KOPT-K1 (cell line): Measurements from ENCODE around the gene INTS1.
"Not testable (repeated sequence)": the region's sequence is repeated elsewhere in the genome, so short reads cannot be mapped to it uniquely, and the experiment has no call there.

Source experiments
- H3K27ac ChIP-seq: fragments of 200-600 bp; sonication (generic); 2 replicates; pipeline ENCODE4 v1.5.1; 2016; ENCODE audit warnings: antibody characterized with exemption, mild to moderate bottlenecking, low read depth, low read length; ENCODE audit not compliant: poor library complexity, severe bottlenecking
- H3K36me3 ChIP-seq: fragments of 200-600 bp; sonication (generic); 2 replicates; pipeline ENCODE4 v1.5.1; 2017; ENCODE audit warnings: antibody characterized with exemption, mild to moderate bottlenecking, low read length, moderate library complexity; ENCODE audit not compliant: insufficient read depth
- H3K9me3 ChIP-seq: fragments of 200-600 bp; sonication (generic); 2 replicates; pipeline ENCODE4 v1.5.1; 2017; ENCODE audit warnings: antibody characterized with exemption, low read length, mild to moderate bottlenecking; ENCODE audit not compliant: insufficient read depth, poor library complexity, severe bottlenecking

Gene INTS1

GRCh38 chr7:1523208-1523607 is 19.0 kb upstream of the INTS1 start:
- Histone ChIP-seq H3K36me3 (no peaks in the 10 kb centered on the region), H3K9me3 (peaks cover 9% of the 10 kb centered on the region), H3K27ac (no peak overlapping the region)

- Histone ChIP-seq H3K27ac (no peak overlapping the region), H3K9me3 (peaks cover 9% of the 10 kb centered on the region), H3K36me3 (no peaks in the 10 kb centered on the region)
Observed at GRCh38 chr7:1521456-1521855, 17.3 kb upstream of the INTS1 start.

GRCh38 chr7:1520539-1521234 is 16.5 kb upstream of the INTS1 start:
- Histone ChIP-seq H3K36me3 (no peaks in the 10 kb centered on the region), H3K9me3 (peaks cover 9% of the 10 kb centered on the region), H3K27ac (no peak overlapping the region)

GRCh38 chr7:1519322-1519922 is 15.2 kb upstream of the INTS1 start:
- not testable (repeated sequence) for H3K36me3 ChIP-seq, H3K27ac ChIP-seq, H3K9me3 ChIP-seq

GRCh38 chr7:1516586-1517251 is 12.5 kb upstream of the INTS1 start:
- H3K36me3 ChIP-seq: no peaks in the 10 kb centered on the region
- peaks cover 9% of the 10 kb centered on the region for H3K9me3 ChIP-seq
- H3K27ac ChIP-seq: peak overlapping the region; percentile 22

- H3K27ac ChIP-seq: peak overlapping the region; percentile 96
- H3K9me3 ChIP-seq: not testable (repeated sequence)
Observed at GRCh38 chr7:1515509-1515967, 11.3 kb upstream of the INTS1 start.

GRCh38 chr7:1514995-1515401 is 10.8 kb upstream of the INTS1 start:
- Histone ChIP-seq H3K36me3 (no peaks in the 10 kb centered on the region), H3K27ac (peak overlapping the region; percentile 96), H3K9me3 (peaks cover 9% of the 10 kb centered on the region)

More at GRCh38 chr7:1515509-1515967, 11.3 kb upstream of the INTS1 start:
- not testable (repeated sequence) for H3K36me3 ChIP-seq

GRCh38 chr7:1514407-1514806 is 10.2 kb upstream of the INTS1 start:
- H3K36me3 ChIP-seq: no peaks in the 10 kb centered on the region
- H3K9me3 ChIP-seq: peaks cover 9% of the 10 kb centered on the region
- peak overlapping the region; percentile 96 for H3K27ac ChIP-seq

- Histone ChIP-seq H3K9me3 (peaks cover 2% of the 10 kb centered on the region), H3K27ac (peak overlapping the region; percentile 96), H3K36me3 (no peaks in the 10 kb centered on the region)
Observed at GRCh38 chr7:1513657-1514095, 9.5 kb upstream of the INTS1 start.

GRCh38 chr7:1512781-1513656 is 8.8 kb upstream of the INTS1 start:
- Histone ChIP-seq H3K27ac (peak overlapping the region; percentile 96), H3K36me3 (no peaks in the 10 kb centered on the region), H3K9me3 (no peaks in the 10 kb centered on the region)

- H3K36me3 ChIP-seq: no peaks in the 10 kb centered on the region
- H3K27ac ChIP-seq: peak overlapping the region; percentile 96
- H3K9me3 ChIP-seq: no peaks in the 10 kb centered on the region
Observed at GRCh38 chr7:1511444-1512422, 7.5 kb upstream of the INTS1 start.

GRCh38 chr7:1510780-1511154 is 6.6 kb upstream of the INTS1 start:
- Histone ChIP-seq H3K36me3 (no peaks in the 10 kb centered on the region), H3K27ac (peak overlapping the region; percentile 96), H3K9me3 (no peaks in the 10 kb centered on the region)

- H3K36me3 ChIP-seq: no peaks in the 10 kb centered on the region
- peak overlapping the region; percentile 96 for H3K27ac ChIP-seq
- no peaks in the 10 kb centered on the region for H3K9me3 ChIP-seq
Observed at GRCh38 chr7:1509226-1509625, 5.0 kb upstream of the INTS1 start.

- peak overlapping the region; percentile 96 for H3K27ac ChIP-seq
- H3K36me3 ChIP-seq: no peaks in the 10 kb centered on the region
- H3K9me3 ChIP-seq: no peaks in the 10 kb centered on the region
Observed at GRCh38 chr7:1508277-1508758, 4.1 kb upstream of the INTS1 start.
